ENCODE measurements around the gene USF1.
"Not testable (repeated sequence)": the region's sequence is repeated elsewhere in the genome, so short reads cannot be mapped to it uniquely, and the experiment has no call there.

USF1 gene

DNA sequence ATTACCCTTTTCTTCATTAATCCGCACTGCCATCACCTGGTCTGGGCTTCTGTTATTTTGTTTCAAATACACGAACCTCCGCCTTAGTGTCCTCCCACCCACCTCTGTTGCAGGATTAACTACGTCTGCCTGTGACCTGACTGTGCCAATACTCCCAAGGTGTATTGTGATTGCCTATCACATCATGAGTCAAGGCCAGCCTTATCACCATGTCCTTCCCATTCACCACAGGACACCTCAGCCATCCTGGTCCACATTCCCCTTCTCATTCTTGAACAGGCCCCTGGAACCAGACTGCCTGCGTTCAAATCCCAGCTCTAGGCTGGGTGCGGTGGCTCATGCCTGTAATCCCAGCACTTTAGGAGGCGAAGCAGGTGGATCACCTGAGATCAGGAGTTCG is 39.2 kb downstream of the USF1 start:
- Histone ChIP-seq H3K4me3 (no peak overlapping the region), H3K27ac (no peak overlapping the region)

DNA sequence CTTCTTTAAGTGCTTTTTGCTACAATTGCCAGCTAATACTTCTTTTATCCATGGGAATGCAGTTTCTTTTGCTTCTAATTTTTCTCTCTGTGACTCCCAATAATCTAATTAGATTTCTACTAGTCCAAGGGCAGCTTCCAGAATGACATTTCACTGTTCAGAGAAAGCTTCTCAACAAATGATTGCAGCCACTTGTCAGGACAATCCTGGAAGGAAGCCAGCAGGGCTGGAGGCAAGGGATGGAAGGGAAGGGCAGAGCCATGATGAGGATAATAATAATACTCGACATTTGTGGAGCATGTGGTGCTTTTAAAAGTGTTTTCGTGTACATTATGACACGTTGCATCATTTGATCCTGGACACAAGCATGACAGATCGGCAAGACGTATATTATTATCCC is 44.3 kb downstream of the USF1 start:
- no peak overlapping the region for H3K27ac ChIP-seq
- H3K4me3 ChIP-seq, result no peak overlapping the region

DNA sequence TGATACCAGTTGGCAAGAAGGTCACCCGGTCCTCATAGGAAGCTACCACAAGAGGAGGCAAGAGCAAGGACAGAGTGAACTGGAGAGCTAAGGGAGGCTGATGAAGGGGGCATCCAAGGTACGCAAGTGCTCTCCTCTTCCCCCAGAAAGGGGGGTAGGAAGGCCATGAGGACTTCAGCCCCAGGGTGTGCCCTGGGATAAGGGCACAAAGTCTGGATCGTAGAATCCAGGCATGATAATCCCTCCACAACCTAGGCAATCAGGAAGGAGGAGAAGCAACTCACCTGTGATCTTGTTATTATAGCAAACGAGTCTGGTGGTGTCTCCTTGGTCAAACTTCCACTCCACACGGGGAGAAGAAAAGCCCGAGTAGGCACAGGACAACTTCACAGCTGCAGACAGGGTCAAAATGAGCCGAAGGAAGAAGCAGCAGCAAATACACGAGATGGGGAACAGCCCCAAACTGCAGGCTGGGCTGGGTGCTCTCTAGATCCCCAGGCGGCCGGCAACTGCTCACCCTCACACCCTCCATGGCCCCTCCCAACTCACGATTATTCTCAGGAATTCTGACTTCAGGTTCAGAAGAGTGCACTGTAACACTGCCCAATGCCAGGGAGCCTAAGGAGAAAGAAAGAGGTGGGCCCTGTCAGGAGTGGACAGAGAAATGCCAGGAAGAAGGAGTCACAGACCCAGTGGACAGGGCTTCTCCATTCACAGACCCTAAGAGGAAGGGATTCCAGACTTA is 44.9 kb downstream of the USF1 start:
- H3K27ac ChIP-seq, result no peak overlapping the region
- H3K4me3 ChIP-seq, result no peak overlapping the region

DNA sequence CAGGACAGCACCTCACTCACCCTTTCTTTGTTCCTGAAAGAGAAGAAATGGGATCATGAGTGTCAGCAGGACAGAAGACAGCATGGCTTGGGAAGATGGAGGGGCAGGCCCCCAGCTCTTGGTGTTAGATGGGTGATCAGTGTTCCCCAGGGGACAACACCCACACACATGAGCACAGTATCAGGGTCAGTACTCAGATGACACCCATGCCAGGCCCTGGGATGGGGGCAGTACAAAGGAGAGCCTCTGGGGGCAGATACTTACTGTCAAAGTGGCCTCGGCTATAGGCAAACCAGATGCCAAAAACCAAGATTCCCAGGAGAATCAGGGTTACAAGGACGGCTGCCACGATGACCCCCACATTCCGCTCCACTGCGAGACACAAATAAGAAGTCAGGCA is 46.4 kb downstream of the USF1 start:
- no peak overlapping the region for H3K27ac ChIP-seq
- H3K4me3 ChIP-seq, result no peak overlapping the region

GRCh38 chr1:160997323-160998038 is 48.3 kb downstream of the USF1 start:
- no peak overlapping the region for H3K4me3 ChIP-seq
- H3K27ac ChIP-seq, result peak overlapping the region in 14 of 21 experiments; percentile 3 to 65 (median 40)

GRCh38 chr1:160996178-160996577 is 49.6 kb downstream of the USF1 start:
- Histone ChIP-seq H3K27ac (peak overlapping the region in 2 of 21 experiments; percentile 13 to 35), H3K4me3 (no peak overlapping the region)

GRCh38 chr1:160993544-160994193 is 52.1 kb downstream of the USF1 start:
- H3K27ac ChIP-seq, result no peak overlapping the region

GRCh38 chr1:160992036-160992435 is 53.7 kb downstream of the USF1 start:
- H3K4me3 ChIP-seq, H3K27ac ChIP-seq: not testable (repeated sequence)

More at GRCh38 chr1:160993544-160994193, 52.1 kb downstream of the USF1 start:
- H3K4me3 ChIP-seq, result no peak overlapping the region
